Subcutaneous adipose tissue (tissue), 4 donors: ENCODE data around the gene HECA. TPM values are rescaled to one million over a fixed set of nuclear protein-coding genes. Genes with fewer than 3 reads are reported as not detected.

ENCODE experiments used
- CTCF ChIP-seq: fragments of 450-650 bp; IDR thresholded peaks from one replicate; pipeline ENCODE4 v1.5.1; 2016; ENCODE audit warnings: low read depth, mild to moderate bottlenecking, control low read depth, antibody characterized with exemption, moderate library complexity
- total RNA-seq, 4 donors: library from RNA; depleted of rRNA; stranded (reverse); fragments of >200 nt; gene quantifications; one replicate each; pipeline ENCODE4 v1.1.0, GENCODE V29; 2016

The HECA gene
- total RNA-seq, 4 donors from 2014 or later: 37.5 to 57.1 (median 49.1) TPM

DNA sequence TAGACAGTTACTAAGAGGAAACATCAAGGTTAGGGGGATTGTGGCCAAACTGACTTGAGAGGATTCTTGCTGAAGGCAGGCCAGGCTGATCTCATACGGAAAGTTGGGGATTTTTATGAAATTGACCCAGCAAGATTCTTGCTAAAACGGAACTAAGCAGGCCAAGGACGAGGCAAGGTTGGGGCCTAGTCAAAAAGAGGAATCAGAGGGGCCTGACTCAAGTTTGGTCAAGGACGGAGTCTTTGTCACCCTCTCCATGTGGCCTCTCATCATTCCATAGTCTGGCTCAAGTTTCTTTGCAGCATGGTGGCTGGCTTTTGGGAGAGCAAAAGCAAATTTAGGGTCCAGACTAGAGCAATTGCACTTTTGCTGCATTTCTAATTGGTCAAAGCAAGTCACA, 7.9 kb upstream of the HECA start:
- no peak for TF ChIP-seq CTCF

GRCh38 chr6:139129284-139129683, 5.6 kb upstream of the HECA start:
- TF ChIP-seq CTCF: no peak

DNA sequence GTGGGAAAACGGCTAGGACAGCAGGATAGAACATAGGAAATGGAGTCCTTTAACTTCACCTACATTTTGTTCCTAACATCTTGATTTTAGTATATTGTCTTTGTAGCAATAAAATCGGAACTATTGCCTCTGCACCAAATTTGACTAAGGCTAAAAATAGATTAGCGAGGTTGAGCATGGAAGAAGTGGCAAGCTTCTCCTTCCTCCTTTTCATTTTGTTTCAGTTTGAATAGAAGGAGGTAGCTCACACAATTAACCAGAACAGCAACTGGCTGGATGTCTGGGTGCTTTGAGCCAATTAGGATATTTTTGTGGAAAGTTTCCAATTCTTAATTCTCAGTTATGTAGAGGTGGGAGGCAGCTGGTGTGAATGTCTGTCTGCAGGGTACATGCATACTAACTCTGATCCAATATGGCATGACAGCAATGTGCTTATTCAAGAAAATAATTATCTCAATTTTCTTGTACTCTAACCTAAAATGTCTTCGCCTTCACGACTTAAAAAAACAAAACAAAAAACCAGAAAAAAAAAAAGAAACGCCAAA, 3.1 kb upstream of the HECA start:
- no peak for TF ChIP-seq CTCF

DNA sequence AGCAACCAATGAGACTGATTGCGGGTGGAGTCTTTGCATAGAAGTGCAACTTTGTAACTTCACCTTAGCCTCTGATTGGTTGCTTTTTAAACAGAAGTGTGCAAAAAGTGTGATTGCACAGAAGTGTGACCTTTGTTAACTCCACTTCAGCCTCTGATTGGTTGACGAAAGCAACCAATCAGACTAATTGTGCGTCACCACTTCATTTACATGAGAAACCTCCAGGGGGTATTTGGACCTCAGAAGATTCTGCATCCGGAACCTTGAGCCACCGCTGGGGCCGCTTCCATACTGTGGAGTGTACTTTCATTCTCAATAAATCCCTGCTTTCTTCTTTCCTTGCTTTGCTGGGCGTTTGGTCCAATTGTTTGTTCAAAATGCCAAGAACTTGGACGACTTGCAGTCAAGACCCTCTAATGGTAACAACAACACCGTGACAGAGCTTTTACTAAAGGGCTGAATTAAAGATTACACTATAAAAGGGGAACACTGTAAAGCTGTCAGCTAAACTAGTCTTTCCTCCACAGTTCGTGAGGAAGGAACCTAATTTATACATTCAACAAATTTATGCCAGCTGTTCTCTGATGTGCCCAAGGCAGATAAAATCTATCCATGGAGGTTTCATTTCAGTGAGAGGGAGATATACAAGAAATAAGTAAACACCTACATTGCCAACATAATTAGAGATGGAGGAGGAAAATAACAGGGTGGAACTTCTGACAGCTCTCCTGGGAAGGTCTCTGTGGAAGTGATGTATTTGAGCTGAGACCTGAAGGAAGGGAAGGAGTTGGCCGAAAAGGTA, 1.4 kb upstream of the HECA start:
- no peak for TF ChIP-seq CTCF

- no peak for TF ChIP-seq CTCF
These were observed 850 bp upstream of the HECA start for GRCh38 chr6:139134064-139134395.

DNA sequence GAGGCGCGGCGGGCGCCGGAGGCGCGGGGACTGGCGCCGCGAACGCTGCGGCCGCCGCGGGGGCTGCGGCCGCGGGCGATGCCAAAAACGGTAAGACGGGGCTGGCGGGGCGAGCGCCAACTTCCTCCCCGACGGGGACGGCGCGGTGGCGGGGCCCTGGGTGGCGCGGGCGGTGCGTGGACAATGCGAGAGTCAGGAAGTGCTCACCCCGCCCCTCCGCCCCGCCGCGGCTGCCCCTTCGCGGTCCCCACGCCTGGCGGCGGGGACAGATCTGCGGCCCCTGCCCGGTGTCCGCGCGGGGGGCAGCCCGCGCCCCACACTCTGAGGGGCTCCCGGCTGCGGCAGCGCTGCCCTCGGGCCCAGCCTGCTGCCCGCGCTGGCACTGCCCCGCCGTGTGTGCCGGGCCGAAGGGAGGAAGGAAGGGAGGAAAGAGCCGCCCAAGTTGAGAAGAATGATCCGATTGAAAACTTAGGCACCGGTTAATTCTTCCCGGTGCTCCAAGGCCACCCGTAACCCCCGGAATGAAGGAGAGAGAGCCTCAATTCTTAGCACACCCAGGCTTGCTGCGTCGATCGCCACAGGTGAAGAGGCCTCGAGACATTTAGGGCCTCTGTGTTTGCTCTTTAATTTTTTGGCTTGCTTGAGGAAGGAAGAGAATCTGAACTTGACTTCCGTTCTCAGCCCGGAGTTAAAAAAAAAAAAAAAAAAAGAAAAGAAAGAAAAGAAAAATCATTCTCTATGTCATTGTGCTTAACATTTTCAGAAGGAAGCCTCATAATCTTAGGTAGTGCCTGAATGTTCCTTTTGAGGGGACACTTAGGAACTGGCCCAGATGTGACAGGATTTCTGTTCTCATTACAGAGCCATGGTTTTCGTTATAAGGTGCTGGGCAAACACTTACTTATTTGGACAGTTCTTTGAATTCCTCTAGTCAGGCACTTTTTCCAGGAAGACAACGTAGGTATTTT, 982 bp downstream of the HECA start:
- TF ChIP-seq CTCF: no peak

DNA sequence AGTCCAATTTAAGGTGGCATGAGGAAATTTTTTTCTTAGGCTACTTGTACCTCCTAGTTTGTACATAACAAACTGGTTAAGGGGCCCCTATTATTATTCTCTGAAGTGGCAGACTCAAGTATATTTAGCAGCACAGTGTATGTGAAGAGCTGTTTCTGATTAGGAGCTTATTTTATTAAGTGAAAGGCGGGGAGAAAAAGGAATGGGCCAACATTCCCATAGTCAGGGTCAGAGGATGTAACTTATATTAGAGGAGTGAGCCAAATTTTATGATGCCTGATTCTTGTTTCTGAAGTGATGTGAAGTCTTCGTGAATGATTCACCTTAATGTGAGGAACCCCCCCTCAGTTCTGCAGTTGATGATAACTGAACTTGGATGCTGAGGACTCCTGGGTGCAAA, 2.8 kb downstream of the HECA start:
- TF ChIP-seq CTCF: no peak
